ENCODE data around the gene TBCC.

The TBCC gene, protein sequence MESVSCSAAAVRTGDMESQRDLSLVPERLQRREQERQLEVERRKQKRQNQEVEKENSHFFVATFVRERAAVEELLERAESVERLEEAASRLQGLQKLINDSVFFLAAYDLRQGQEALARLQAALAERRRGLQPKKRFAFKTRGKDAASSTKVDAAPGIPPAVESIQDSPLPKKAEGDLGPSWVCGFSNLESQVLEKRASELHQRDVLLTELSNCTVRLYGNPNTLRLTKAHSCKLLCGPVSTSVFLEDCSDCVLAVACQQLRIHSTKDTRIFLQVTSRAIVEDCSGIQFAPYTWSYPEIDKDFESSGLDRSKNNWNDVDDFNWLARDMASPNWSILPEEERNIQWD

DNA sequence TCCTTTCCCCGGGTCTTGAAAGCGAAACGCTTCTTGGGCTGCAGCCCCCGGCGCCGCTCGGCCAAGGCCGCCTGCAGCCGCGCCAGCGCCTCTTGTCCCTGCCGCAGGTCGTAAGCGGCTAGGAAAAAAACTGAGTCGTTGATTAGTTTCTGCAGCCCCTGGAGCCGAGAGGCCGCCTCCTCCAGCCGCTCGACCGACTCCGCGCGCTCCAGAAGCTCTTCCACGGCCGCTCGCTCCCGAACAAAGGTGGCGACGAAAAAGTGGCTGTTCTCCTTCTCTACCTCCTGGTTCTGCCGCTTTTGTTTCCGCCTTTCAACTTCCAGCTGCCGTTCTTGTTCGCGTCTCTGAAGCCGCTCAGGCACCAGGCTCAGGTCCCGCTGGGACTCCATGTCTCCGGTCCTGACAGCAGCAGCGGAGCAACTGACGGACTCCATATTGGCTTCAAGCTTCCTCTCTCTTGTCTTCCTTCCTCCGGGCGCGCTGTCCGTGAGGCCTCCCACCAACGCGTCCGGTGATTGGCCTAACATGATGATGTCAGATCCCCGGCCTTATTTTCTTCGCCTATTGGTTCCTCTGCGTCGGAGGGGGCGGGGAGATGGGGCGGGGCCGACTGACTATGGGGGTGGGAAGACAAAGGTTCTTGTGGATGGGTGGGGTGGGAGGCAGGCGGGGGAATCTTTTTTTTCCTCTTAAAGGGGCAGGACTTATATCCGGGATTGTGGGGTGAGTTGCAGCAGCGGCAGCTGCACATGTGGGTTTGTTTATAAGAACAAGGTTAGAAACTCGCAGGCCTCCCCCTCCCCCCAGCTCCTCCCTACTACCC is at the start of gene TBCC:
Gene TBCC, minus strand, starts transcription at position 464 of the 823 bp plus-strand sequence. Its CDS starts 30 bp downstream, at position 434.
- H2AFZ ChIP-seq: peak within 1 kb of the TSS; percentile 97
- no peaks in the 10 kb centered on the region for H3K36me3 ChIP-seq (ENCODE audit: control insufficient read depth, insufficient read depth, low read length)
- TF ChIP-seq, protein P1, sequence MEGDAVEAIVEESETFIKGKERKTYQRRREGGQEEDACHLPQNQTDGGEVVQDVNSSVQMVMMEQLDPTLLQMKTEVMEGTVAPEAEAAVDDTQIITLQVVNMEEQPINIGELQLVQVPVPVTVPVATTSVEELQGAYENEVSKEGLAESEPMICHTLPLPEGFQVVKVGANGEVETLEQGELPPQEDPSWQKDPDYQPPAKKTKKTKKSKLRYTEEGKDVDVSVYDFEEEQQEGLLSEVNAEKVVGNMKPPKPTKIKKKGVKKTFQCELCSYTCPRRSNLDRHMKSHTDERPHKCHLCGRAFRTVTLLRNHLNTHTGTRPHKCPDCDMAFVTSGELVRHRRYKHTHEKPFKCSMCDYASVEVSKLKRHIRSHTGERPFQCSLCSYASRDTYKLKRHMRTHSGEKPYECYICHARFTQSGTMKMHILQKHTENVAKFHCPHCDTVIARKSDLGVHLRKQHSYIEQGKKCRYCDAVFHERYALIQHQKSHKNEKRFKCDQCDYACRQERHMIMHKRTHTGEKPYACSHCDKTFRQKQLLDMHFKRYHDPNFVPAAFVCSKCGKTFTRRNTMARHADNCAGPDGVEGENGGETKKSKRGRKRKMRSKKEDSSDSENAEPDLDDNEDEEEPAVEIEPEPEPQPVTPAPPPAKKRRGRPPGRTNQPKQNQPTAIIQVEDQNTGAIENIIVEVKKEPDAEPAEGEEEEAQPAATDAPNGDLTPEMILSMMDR (IDR thresholded peaks at IDR 0.05): no peak
- peak within 1 kb of the TSS; percentile 98 for H3K4me2 ChIP-seq (ENCODE audit: low read length)
- no peaks in the 10 kb centered on the region for H3K27me3 ChIP-seq (ENCODE audit: control insufficient read depth, insufficient read depth, low read length)
- peak within 1 kb of the TSS; percentile 99 for H3K27ac ChIP-seq
- H3K9ac ChIP-seq: peak within 1 kb of the TSS; percentile 96
- no peaks in the 10 kb centered on the region for H3K9me3 ChIP-seq (ENCODE audit: control insufficient read depth, low read length)
- peaks cover 9% of the 10 kb centered on the region for H3K4me1 ChIP-seq
- peaks cover 38% of the 10 kb centered on the region for H3K79me2 ChIP-seq
- H3K4me3 ChIP-seq (ENCODE audit: low read depth, low read length): peak within 1 kb of the TSS; percentile 100

DNA sequence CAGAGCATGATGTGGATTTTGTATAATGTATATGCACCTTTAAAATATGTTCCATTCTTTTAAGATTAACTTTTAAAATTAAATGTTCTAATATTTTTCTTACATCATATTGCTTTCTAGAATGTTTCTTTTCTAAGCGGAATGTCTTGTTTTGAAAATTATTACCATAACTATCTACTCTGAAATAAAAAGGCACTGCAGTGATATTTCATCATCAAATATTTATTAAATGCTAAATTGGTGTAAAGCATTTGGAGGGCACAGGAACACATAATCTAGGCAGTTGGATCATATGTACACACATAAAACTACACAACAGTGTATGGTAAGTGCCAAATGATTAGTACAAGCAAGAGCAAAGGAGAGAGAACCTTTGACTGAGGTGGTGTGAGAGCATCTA is 49.7 kb upstream of the TBCC start:
- no peak overlapping the region for H3K4me3 ChIP-seq (ENCODE audit: low read depth, low read length)

DNA sequence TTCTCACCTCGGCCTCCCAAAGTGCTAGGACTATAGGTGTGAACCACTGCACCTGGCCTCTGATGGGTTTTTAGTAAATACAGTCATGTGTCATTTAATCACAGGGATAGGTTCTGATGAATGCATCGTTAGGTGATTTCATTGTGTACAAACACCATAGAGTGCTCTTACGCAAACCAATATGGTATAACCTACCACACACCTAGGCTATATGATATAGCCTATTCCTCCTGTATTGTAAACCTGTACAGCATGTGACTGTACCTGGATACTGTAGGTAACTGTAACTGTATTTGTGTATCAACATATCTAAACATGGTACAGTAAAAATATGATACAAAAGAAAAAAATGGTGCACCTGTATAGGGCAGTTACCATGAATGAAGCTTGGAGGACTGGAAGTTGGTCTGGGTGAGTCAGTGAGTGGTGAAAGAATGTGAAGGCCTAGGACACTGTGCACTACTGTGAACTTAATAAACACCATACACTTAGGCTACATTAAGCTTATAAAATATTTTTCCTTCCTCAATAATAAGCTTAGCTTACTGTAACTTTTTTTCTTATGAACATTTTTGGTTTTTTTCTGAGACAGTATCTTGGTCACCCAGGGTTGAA is 45.9 kb upstream of the TBCC start:
- H3K4me1 ChIP-seq: peaks cover 30% of the 10 kb centered on the region

More for the DNA sequence above, 49.7 kb upstream of the TBCC start:
- H3K9ac ChIP-seq: no peak overlapping the region
- H3K9me3 ChIP-seq (ENCODE audit: control insufficient read depth, low read length): no peaks in the 10 kb centered on the region
- H2AFZ ChIP-seq: no peak overlapping the region
- H3K4me1 ChIP-seq: peaks cover 5% of the 10 kb centered on the region
- no peaks in the 10 kb centered on the region for H3K36me3 ChIP-seq (ENCODE audit: control insufficient read depth, insufficient read depth, low read length)
- peaks cover 23% of the 10 kb centered on the region for H3K79me2 ChIP-seq
- no peaks in the 10 kb centered on the region for H3K27me3 ChIP-seq (ENCODE audit: control insufficient read depth, insufficient read depth, low read length)
- no peak overlapping the region for H3K27ac ChIP-seq
- no peak overlapping the region for H3K4me2 ChIP-seq (ENCODE audit: low read length)
- TF ChIP-seq, protein P1 (IDR thresholded peaks at IDR 0.05): no peak

DNA sequence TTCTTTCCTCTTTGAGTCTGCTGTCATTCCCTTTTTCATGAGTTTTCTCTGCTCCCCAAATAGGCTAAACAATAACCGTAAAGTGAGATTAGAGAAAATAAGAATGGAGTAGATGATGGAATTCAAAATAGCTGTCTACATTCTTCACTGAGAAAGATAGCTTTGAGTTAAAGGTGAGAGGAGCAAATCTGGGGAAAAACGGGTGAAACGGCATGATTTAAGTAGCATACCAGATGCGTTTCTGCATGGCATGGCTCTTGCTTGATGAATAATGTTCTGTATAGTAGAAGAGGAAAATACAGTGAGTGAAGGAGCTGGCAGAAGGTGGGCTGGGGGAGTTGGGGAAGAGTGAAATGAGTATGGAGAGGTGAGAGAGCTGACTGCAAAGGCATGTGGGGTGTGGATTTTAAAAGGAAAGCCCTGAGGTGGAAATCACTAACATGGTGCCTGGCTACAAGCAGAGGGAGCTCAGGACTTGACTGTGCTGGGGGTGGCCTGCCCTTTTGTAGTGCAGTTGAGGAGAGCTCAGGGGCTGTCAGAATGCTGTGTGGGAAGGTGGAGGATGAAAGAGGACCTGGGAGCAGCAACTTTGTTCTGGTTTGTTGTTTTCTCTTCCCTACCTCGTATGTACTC is 44.8 kb upstream of the TBCC start:
- TF ChIP-seq, protein P1 (IDR thresholded peaks at IDR 0.05): no peak
- no peak overlapping the region for H2AFZ ChIP-seq
- peak overlapping the region; percentile 37 for H3K4me2 ChIP-seq (ENCODE audit: low read length)
- no peak overlapping the region for H3K4me3 ChIP-seq (ENCODE audit: low read depth, low read length)
- no peak overlapping the region for H3K9ac ChIP-seq
- no peaks in the 10 kb centered on the region for H3K27me3 ChIP-seq (ENCODE audit: control insufficient read depth, insufficient read depth, low read length)
- H3K9me3 ChIP-seq (ENCODE audit: control insufficient read depth, low read length): no peaks in the 10 kb centered on the region
- H3K79me2 ChIP-seq: peaks cover 33% of the 10 kb centered on the region
- peak overlapping the region; percentile 80 for H3K27ac ChIP-seq
- peaks cover 36% of the 10 kb centered on the region for H3K4me1 ChIP-seq
- no peaks in the 10 kb centered on the region for H3K36me3 ChIP-seq (ENCODE audit: control insufficient read depth, insufficient read depth, low read length)

More for the DNA sequence above, 45.9 kb upstream of the TBCC start:
- Histone ChIP-seq H3K9ac (no peak overlapping the region), H3K36me3 (ENCODE audit: control insufficient read depth, insufficient read depth, low read length) (no peaks in the 10 kb centered on the region), H3K4me3 (ENCODE audit: low read depth, low read length) (no peak overlapping the region), H3K9me3 (ENCODE audit: control insufficient read depth, low read length) (no peaks in the 10 kb centered on the region), H3K27ac (no peak overlapping the region), H3K27me3 (ENCODE audit: control insufficient read depth, insufficient read depth, low read length) (no peaks in the 10 kb centered on the region), H3K79me2 (peaks cover 28% of the 10 kb centered on the region), H3K4me2 (ENCODE audit: low read length) (no peak overlapping the region), H2AFZ (no peak overlapping the region)
- TF ChIP-seq, protein P1 (IDR thresholded peaks at IDR 0.05): no peak

Measured in parathyroid adenoma (tissue), 2 donors.